HG02870 (cell line): ENCODE data around the gene MRPS2.
"Not testable (repeated sequence)": the region's sequence is repeated elsewhere in the genome, so short reads cannot be mapped to it uniquely, and the experiment has no call there.

Source experiments
- ATAC-seq: cut with Tn5 transposase; IDR thresholded peaks from one replicate; pipeline ENCODE4 v1.9.1; 2021; ENCODE audit warnings: mild to moderate bottlenecking, moderate library complexity; ENCODE audit not compliant: unreplicated experiment

Gene MRPS2

GRCh38 chr9:135500525-135501260 is at the start of gene MRPS2:
Gene MRPS2, plus strand, starts transcription at chr9:135500682. Its CDS starts 29 bp downstream, at chr9:135500711.
- ATAC-seq, result peak; percentile 73

GRCh38 chr9:135450956-135451355 is 49.5 kb upstream of the MRPS2 start:
- ATAC-seq, result no peak

GRCh38 chr9:135451909-135452308 is 48.6 kb upstream of the MRPS2 start:
- ATAC-seq, result not testable (repeated sequence)

DNA sequence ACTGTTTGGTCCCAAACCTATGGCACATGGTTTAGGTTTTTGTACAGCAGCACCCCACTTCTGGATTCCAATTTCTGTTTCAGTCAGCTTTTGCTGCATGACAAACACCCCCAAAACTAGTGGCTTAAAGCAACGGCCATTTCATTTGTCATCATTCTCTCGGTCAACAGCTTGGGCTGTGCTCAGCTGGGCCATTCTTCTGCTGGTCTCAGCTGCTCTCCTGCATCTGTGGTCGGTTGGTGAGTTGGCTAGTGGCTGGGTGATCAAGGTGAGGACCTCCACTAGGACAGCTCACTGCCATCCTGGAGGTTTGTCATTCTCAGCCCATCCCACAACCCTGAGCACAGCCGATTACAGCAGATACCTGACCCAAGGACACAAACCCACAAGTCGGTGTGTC is 45.7 kb upstream of the MRPS2 start:
- ATAC-seq, result no peak

DNA sequence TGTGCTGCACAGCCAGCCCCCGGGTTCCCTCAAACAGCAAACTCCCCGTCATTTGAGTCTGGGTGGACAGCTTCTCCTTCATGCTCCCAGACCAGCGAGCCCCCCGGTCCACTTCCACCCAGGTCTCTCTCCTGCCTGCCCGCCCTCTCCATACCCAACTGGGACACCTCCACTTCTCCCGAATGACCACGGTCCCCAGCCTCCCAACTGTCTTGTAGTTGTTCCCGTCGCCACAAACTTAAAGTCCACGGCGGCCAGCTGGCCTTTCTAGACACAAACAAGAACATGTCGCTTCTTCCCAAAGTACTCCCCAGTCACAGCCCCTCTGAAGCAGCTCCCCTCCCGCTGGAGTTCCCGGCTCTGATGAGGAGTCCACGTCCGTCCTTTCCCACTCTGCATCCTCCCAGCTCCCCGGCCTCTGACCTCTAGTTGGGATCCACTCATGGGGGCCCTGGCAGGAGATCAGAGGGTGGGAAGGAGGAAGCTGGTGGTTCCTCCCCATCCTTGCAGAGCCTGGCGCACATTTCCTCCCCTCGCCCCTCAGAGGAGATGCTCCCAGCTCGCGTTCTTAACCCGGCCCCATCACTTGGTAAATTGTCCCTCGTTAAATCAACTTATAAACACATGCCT is 45.0 kb upstream of the MRPS2 start:
- no peak for ATAC-seq

DNA sequence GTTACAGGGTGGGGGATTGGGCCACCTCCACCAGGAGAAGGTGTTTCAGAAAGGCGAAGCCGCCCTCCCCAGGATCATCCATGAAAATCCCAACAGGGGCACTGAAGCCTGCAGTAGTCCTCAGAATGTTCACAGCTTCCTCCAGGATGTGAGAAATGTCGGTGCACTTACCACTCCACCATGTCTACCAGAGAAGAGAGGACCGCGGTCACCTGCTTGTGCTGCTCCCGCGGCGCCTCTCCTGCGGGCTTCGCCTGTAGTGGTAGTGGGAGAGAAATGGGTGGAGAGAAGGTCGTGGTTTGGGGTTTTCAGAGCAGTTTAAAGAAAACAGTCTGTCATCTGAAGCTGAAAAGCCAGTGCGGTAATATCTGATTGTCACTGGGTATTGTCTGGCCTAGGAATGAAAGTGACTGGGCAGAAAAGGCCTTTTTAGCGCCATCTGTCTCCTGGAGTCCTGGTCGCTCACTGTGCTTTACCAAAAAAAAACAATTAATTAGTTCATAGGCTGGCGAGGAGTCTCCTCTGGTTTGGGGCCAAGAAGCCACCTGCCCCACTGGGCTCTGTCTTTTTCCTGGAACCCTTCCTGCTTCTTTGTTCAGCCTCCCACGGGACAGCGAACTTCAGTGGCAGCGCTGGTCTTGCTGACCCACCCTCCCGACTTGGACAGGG is 43.9 kb upstream of the MRPS2 start:
- ATAC-seq, result no peak

DNA sequence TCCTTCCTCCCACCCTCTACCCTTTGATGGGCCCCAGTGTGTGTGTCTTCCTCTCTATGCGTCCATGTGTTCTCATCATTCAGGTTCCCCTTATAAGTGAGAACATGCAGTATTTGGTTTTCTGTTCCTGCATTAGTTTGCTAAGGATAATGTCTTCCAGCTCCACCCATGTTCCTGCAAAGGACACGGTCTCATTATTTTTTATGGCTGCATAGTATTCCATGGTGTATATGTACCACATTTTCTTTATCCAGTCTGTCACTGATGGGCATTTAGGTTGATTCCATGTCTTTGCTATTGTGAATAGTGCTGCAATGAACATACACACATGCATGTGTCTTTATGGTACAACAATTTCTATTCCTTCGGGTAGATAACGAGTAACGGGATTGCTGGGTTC is 42.0 kb upstream of the MRPS2 start:
- not testable (repeated sequence) for ATAC-seq

DNA sequence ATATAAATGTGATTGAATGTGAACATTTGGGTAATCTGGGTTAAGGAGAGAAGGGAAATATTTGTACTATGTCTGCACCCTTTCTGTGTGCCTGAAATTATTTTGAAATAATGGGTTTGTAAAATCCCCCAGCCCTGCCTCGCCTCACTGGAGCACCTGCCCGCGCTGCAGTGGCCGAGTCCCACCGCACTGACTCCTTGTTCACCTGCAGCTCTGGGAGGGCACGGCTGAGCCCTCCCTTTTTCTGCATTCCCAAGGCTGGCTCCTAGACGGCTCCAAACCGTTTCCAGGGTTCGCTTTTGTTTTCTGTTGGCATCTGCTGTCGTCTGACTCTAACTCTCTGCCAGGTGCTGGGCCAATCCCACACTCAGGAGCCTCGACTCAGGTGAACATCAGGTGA is 38.5 kb upstream of the MRPS2 start:
- ATAC-seq, result no peak

- ATAC-seq, result no peak
These were observed 37.3 kb upstream of the MRPS2 start for GRCh38 chr9:135463140-135463539.

DNA sequence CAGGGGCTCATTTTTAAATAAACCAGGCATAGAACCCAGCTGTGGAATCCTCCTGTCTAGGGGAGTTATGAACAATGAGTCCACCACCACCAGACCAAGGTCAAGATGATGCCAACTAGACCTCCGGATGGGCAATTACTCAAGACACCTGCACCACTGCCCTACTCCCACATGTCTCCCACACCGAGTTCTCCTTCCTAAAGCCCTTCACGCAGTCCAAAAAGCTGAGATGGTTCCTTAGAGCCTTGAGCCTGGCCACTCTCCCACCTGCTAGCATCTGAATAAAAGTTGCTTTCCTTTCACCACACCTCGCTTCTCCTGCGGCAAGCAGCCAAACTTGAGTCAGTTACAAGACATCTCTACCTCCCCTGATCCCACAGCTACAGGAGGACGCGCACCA is 36.3 kb upstream of the MRPS2 start:
- ATAC-seq, result no peak

GRCh38 chr9:135468854-135469521 is 31.5 kb upstream of the MRPS2 start:
- ATAC-seq, result no peak

- ATAC-seq, result no peak
These were observed 28.5 kb upstream of the MRPS2 start for GRCh38 chr9:135471791-135472640.

DNA sequence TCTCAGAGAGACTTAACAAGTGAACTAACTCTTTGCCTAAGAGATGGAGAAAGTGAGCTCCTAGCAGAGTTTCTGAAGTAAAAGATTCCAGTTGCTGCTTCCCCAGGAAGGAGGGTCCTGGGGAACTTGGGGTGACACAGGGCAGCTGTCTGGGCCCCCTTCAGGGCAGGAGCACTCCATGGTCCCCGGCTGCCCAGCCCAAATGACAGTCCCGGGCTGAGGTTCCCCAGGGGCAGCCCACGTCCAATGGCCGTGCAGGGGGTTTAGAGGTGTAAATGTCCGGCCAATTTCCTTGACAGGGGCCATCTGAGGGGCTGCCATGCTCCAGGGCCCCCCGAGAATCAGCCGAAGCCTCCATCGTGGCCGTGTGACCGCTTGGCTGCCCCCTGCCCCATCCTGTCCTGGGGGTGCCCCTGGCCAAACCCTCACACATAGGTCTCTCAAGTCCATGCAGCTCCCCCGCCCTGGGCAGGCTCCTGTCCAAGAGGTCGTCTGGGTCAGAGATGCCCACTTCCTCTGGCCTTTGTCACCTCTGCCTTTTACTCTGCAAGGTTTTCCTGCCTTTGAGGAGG is 26.4 kb upstream of the MRPS2 start:
- no peak for ATAC-seq

- ATAC-seq, result no peak
These were observed 25.6 kb upstream of the MRPS2 start for GRCh38 chr9:135474915-135475314.

DNA sequence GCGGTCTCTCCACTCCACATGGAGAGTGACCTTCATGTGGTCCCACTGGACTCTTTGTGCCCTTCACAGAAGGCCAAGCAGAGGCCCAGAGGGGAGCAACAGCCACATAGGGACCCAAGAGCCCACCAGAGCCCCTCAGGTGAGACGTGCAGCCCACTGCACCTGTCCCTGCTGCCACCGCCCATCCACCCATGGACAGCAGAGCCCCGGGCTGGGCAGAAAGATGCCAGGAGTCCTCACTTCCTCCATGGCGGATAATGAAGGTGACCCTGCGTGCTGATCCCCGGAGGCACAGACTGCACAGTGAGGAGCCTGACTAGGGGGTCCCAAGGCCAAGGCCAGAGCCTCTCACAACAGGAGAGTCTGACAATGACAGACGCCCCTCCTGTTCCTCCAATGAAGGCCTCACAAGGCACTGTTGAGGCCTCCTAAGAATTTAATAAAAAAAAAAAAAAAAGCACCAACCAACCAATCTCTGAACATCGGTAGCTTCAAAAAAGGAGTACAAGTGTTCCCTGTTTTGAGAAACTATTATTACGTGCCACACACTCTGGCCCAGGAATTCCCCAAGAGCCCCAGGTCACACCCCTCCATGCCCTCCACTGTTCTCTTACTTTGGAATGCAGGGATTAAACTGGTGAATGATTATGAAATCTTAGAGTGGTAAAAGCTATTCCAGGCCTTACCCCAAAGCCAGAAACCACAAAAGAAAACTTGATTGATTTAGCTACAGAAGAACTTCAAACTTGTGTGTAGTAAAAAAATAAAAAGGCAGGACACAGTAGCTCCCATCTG is 23.7 kb upstream of the MRPS2 start:
- no peak for ATAC-seq

- no peak for ATAC-seq
These were observed 22.3 kb upstream of the MRPS2 start for GRCh38 chr9:135478191-135478590.

- no peak for ATAC-seq
These were observed 21.5 kb upstream of the MRPS2 start for GRCh38 chr9:135478829-135479468.

DNA sequence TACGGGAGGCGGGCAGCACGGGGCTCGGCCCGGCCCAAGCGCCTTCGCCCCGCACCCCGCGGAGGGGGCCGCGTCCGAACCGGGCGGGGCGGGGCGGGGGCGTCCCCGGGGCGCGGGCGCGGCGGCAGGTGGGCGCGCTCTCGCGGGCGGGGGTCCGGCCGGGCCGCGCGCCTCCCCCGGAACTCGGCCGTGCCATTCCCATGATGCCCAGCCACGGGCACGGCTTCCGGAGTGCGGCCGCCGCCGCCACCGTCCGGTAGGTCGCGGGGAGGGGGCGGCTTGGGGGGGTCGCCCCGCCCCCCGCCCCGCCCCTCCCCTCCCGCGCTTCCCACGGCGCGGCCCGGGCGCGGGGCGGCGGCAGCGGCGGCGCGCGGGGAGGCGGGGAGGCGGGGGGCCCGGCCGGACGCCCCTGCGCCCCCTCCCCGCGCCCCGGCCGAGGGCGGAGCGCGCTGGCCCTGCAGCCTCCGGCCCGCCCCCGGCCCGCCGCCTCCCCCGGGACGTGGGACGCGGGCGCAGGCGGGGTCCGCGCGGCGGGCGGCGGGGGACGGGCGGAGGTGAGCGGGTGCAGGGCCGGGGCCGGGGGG is 20.9 kb upstream of the MRPS2 start, which contains the start of gene PPP1R26:
TSS of gene PPP1R26 (plus strand) at position 314 of the 584 bp plus-strand sequence. CDS start 4,729 bp downstream, outside the sequence.
- no peak for ATAC-seq
